Esophagus mucosa (tissue), 1 donor: Measurements from ENCODE around the gene PLEKHH2. TPM values are rescaled to one million over a fixed set of nuclear protein-coding genes. Genes with fewer than 3 reads are reported as not detected.

Experiments
- ATAC-seq: fragments of 200-7000 bp; cut with Tn5 transposase; one replicate; pipeline ENCODE4 v1.9.1; 2020
- total RNA-seq: library from RNA; stranded (reverse); gene quantifications from one replicate; pipeline ENCODE4 v1.2.4, GENCODE V29; 2023
- donor health status: DM: yes; HTN: yes; CAD: no.

Gene PLEKHH2
- total RNA-seq, 1 donor from 2014 or later: 1.6 TPM

DNA sequence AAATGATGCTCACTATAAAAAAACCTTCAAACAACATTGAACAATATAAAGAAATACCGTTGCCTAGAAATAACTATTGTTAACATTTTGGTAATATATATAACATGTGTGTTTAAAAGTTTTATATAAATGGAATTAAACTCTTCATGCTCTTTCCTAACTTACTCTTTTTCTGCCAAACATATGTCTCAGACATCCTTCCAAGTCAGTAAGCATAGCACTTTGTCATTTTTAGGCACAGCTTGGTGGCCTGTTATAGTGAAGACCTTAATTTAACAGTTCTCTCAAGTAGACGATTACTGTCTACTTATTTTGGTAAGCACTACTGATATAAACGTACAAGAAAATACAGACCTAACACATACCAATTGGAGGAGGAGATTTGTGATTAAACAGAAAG lies 177.7 kb downstream of the PLEKHH2 start:
- ATAC-seq: no peak

Other genes with a start within 250 kb of the PLEKHH2 start
- 20.8 TPM for gene THADA, start 41.2 kb upstream of the PLEKHH2 start, total RNA-seq
- 0.16 TPM for gene C1GALT1C1L, start 39.2 kb downstream of the PLEKHH2 start, total RNA-seq
- gene DYNC2LI1, start 136.8 kb downstream of the PLEKHH2 start, total RNA-seq: 10.3 TPM
- not detected for gene ABCG5, start 201.6 kb downstream of the PLEKHH2 start, total RNA-seq
- gene ABCG8, start 201.7 kb downstream of the PLEKHH2 start, total RNA-seq: not detected